Measurements from ENCODE around the gene ULK4. TPM values are rescaled to one million over a fixed set of nuclear protein-coding genes. Genes with fewer than 3 reads are reported as not detected.

The ULK4 gene
- total RNA-seq, 1 donor from 2014 or later, result 9.1 TPM

GRCh38 chr3:41216422-41216821 is 745.5 kb downstream of the ULK4 start:
- Mint-ChIP-seq H3K4me3 (ENCODE audit: unreplicated experiment) (no peak overlapping the region), H3K9me3 (ENCODE audit: unreplicated experiment) (no peaks in the 10 kb centered on the region), H3K27ac (ENCODE audit: unreplicated experiment) (no peak overlapping the region), H3K4me1 (ENCODE audit: unreplicated experiment) (peaks cover 62% of the 10 kb centered on the region), H3K36me3 (ENCODE audit: unreplicated experiment) (peaks cover 2% of the 10 kb centered on the region), H3K27me3 (ENCODE audit: unreplicated experiment) (no peaks in the 10 kb centered on the region)
- DNase-seq (ENCODE audit: extremely low spot score, unreplicated experiment), result no peak
- TF ChIP-seq CTCF (IDR thresholded peaks at IDR 0.05), result no peak

GRCh38 chr3:41213588-41213987 is 748.3 kb downstream of the ULK4 start:
- Mint-ChIP-seq H3K27me3 (ENCODE audit: unreplicated experiment) (no peaks in the 10 kb centered on the region), H3K9me3 (ENCODE audit: unreplicated experiment) (no peaks in the 10 kb centered on the region), H3K4me3 (ENCODE audit: unreplicated experiment) (no peak overlapping the region), H3K36me3 (ENCODE audit: unreplicated experiment) (peaks cover 2% of the 10 kb centered on the region), H3K27ac (ENCODE audit: unreplicated experiment) (no peak overlapping the region), H3K4me1 (ENCODE audit: unreplicated experiment) (peaks cover 45% of the 10 kb centered on the region)
- TF ChIP-seq CTCF (IDR thresholded peaks at IDR 0.05), result no peak
- no peak for DNase-seq (ENCODE audit: extremely low spot score, unreplicated experiment)

- peaks cover 45% of the 10 kb centered on the region for H3K4me1 Mint-ChIP-seq (ENCODE audit: unreplicated experiment)
- TF ChIP-seq CTCF (IDR thresholded peaks at IDR 0.05), result no peak
- H3K36me3 Mint-ChIP-seq (ENCODE audit: unreplicated experiment), result peaks cover 2% of the 10 kb centered on the region
- H3K4me3 Mint-ChIP-seq (ENCODE audit: unreplicated experiment), result no peak overlapping the region
- no peaks in the 10 kb centered on the region for H3K27me3 Mint-ChIP-seq (ENCODE audit: unreplicated experiment)
- H3K27ac Mint-ChIP-seq (ENCODE audit: unreplicated experiment), result no peak overlapping the region
- no peak for DNase-seq (ENCODE audit: extremely low spot score, unreplicated experiment)
- no peaks in the 10 kb centered on the region for H3K9me3 Mint-ChIP-seq (ENCODE audit: unreplicated experiment)
These were observed 749.8 kb downstream of the ULK4 start for GRCh38 chr3:41212088-41212487.

GRCh38 chr3:41210966-41211365 is 750.9 kb downstream of the ULK4 start:
- no peak for DNase-seq (ENCODE audit: extremely low spot score, unreplicated experiment)
- peaks cover 2% of the 10 kb centered on the region for H3K36me3 Mint-ChIP-seq (ENCODE audit: unreplicated experiment)
- no peaks in the 10 kb centered on the region for H3K27me3 Mint-ChIP-seq (ENCODE audit: unreplicated experiment)
- H3K4me1 Mint-ChIP-seq (ENCODE audit: unreplicated experiment), result peaks cover 47% of the 10 kb centered on the region
- no peak for TF ChIP-seq CTCF (IDR thresholded peaks at IDR 0.05)
- no peak overlapping the region for H3K4me3 Mint-ChIP-seq (ENCODE audit: unreplicated experiment)
- no peaks in the 10 kb centered on the region for H3K9me3 Mint-ChIP-seq (ENCODE audit: unreplicated experiment)
- H3K27ac Mint-ChIP-seq (ENCODE audit: unreplicated experiment), result no peak overlapping the region

- Mint-ChIP-seq H3K4me3 (ENCODE audit: unreplicated experiment) (no peak overlapping the region), H3K4me1 (ENCODE audit: unreplicated experiment) (peaks cover 45% of the 10 kb centered on the region), H3K27ac (ENCODE audit: unreplicated experiment) (no peak overlapping the region), H3K9me3 (ENCODE audit: unreplicated experiment) (no peaks in the 10 kb centered on the region), H3K36me3 (ENCODE audit: unreplicated experiment) (peaks cover 2% of the 10 kb centered on the region), H3K27me3 (ENCODE audit: unreplicated experiment) (no peaks in the 10 kb centered on the region)
- DNase-seq (ENCODE audit: extremely low spot score, unreplicated experiment), result no peak
- no peak for TF ChIP-seq CTCF (IDR thresholded peaks at IDR 0.05)
These were observed 752.3 kb downstream of the ULK4 start for GRCh38 chr3:41209646-41210045.

All from osteocyte (in vitro differentiated cells).